Panc1 (cell line): Measurements from ENCODE around the gene CORT. TPM values are rescaled to one million over a fixed set of nuclear protein-coding genes. Genes with fewer than 3 reads are reported as not detected.
A peak's percentile ranks its signal among the peaks of the same experiment; 100 is the strongest.
"Not testable (repeated sequence)": the region's sequence is repeated elsewhere in the genome, so short reads cannot be mapped to it uniquely, and the experiment has no call there.

ENCODE experiments used
- ATAC-seq: fragments of 200-7000 bp; cut with Tn5 transposase; 2 replicates; pipeline ENCODE4 v1.9.1; 2020; ENCODE audit warnings: mild to moderate bottlenecking, moderate library complexity
- BruUV-seq: library from RNA; stranded (reverse); fragments of 400-500 nt; replicated peaks from 2 replicates; lab custom pipeline; 2021; lab: Mats Ljungman, UMichigan
- CTCF ChIA-PET: fragments of 300-600 bp; sonication (Branson Sonifier 250); formaldehyde crosslinking; loops from one replicate; lab custom pipeline; 2022; ENCODE audit warnings: antibody characterized with exemption; lab: Charles Lee
- POLR2A ChIA-PET: fragments of 300-600 bp; sonication (Branson Sonifier 250); formaldehyde crosslinking; loops from one replicate; lab custom pipeline; 2022; ENCODE audit warnings: antibody characterized with exemption; lab: Charles Lee
- DNase-seq: peaks from one replicate; pipeline ENCODE4 v3.0.0-alpha.2; 2010; ENCODE audit warnings: low read depth, low spot score
- H3K27ac ChIP-seq: 2 replicates; pipeline ENCODE4 v1.5.1; 2011; ENCODE audit warnings: mild to moderate bottlenecking, low read length, inconsistent platforms
- H3K27me3 ChIP-seq: fragments of 200-500 bp; sonication (Bioruptor generic); 2 replicates; pipeline ENCODE4 v1.6.0; 2014; ENCODE audit warnings: low read length, inconsistent platforms; ENCODE audit not compliant: control insufficient read depth, insufficient read depth
- H3K36me3 ChIP-seq: fragments of 200-500 bp; sonication (Bioruptor generic); 2 replicates; pipeline ENCODE4 v1.5.1; 2014; ENCODE audit warnings: inconsistent platforms, mild to moderate bottlenecking, low read length, moderate library complexity; ENCODE audit not compliant: control insufficient read depth, insufficient read depth
- H3K4me1 ChIP-seq: 2 replicates; pipeline ENCODE4 v1.5.1; 2011; ENCODE audit warnings: inconsistent platforms, mild to moderate bottlenecking, low read length, moderate library complexity; ENCODE audit not compliant: control insufficient read depth, insufficient read depth
- H3K4me3 ChIP-seq, 2 experiments: 2 replicates each; pipeline ENCODE4 v1.5.1; 2011 to 2012; ENCODE audit warnings: low read depth in 2 of 2, low read length in 2 of 2, mild to moderate bottlenecking in 2 of 2, inconsistent platforms in 1 of 2, moderate library complexity in 1 of 2
- H3K9me3 ChIP-seq: fragments of 200-500 bp; sonication (Bioruptor generic); 2 replicates; pipeline ENCODE4 v1.5.1; 2014; ENCODE audit warnings: low read depth, mild to moderate bottlenecking, inconsistent platforms, low read length, moderate library complexity; ENCODE audit not compliant: control insufficient read depth, insufficient read depth
- CTCF ChIP-seq: fragments of 450-650 bp; IDR thresholded peaks from 2 replicates; pipeline ENCODE4 v1.5.1; 2017; ENCODE audit warnings: mild to moderate bottlenecking
- POLR2AphosphoS5 ChIP-seq: IDR thresholded peaks from 2 replicates; pipeline ENCODE4 v1.6.1; 2012; ENCODE audit warnings: mild to moderate bottlenecking, low read depth, low read length, moderate library complexity
- REST ChIP-seq, 2 experiments: IDR thresholded peaks; 2 replicates each; pipeline ENCODE4 v1.6.1; 2011 to 2012; ENCODE audit warnings: low read depth in 2 of 2, control low read depth in 1 of 2, low read length in 1 of 2, mild to moderate bottlenecking in 1 of 2, moderate library complexity in 1 of 2; ENCODE audit not compliant: insufficient read depth in 1 of 2
- SIN3A ChIP-seq: IDR thresholded peaks from 2 replicates; pipeline ENCODE4 v1.6.1; 2012; ENCODE audit warnings: low read depth, mild to moderate bottlenecking, low read length, moderate library complexity, borderline replicate concordance; ENCODE audit not compliant: insufficient read depth
- TCF7L2 ChIP-seq: IDR thresholded peaks from 2 replicates; pipeline ENCODE4 v1.6.1; 2011; ENCODE audit warnings: mild to moderate bottlenecking, low read depth, low read length, inconsistent platforms
- in situ Hi-C: cut with HindIII; loops from 2 replicates; pipeline ENCODE4 v1.10.0; 2016; ENCODE audit warnings: low sequenced_read_pairs, low pct_unique_long_range_greater_than_20kb
- intact Hi-C: fragments of 100-400 bp; cut with micrococcal nuclease; formaldehyde crosslinking; loops from one replicate; pipeline ENCODE4 v1.10.0; 2022; ENCODE audit not compliant: unreplicated experiment
- total RNA-seq: library from RNA; stranded (reverse); gene quantifications from one replicate; pipeline ENCODE4 v1.2.1, GENCODE V29; 2021; ENCODE audit not compliant: unreplicated experiment

CORT gene
- total RNA-seq, 1 experiment from 2014 or later: 0.41 TPM

- intact Hi-C loops: no loop called here
- ChIA-PET CTCF (no interaction called here), POLR2A (no interaction called here)
- ATAC-seq (no peak), DNase-seq (no peak)
- Histone ChIP-seq H3K4me3 (no peak overlapping the region), H3K9me3 (no peaks in the 10 kb centered on the region), H3K27me3 (no peaks in the 10 kb centered on the region), H3K36me3 (peaks cover 3% of the 10 kb centered on the region; the same call in 1 of the 2 replicates), H3K27ac (no peak overlapping the region), H3K4me1 (no peaks in the 10 kb centered on the region)
- BruUV-seq: no TSS peak
- TF ChIP-seq CTCF (no peak), REST (IDR thresholded peaks at IDR 0.05; ENCODE audit: insufficient read depth in 1 of 2, low read depth in 2 of 2, low read length in 1 of 2) (no peak), SIN3A (no peak), TCF7L2 (no peak), POLR2AphosphoS5 (no peak)
- in situ Hi-C loops: no loop called here
Observed at GRCh38 chr1:10456661-10457060, 6.8 kb downstream of the CORT start.

- ATAC-seq: 0 out of 2 replicates have a peak, but pooled peaks have one; percentile 17
- BruUV-seq, H3K4me3 ChIP-seq, in situ Hi-C loops, H3K36me3 ChIP-seq, DNase-seq, H3K9me3 ChIP-seq, H3K4me1 ChIP-seq, POLR2A ChIA-PET, H3K27ac ChIP-seq, H3K27me3 ChIP-seq, intact Hi-C loops: not testable (repeated sequence)
- CTCF ChIA-PET: interaction anchor here (0.6 kb wide), 1 partner anchor 821 kb away, joined by 4 read pairs; no protein-coding TSS in a partner anchor
Observed at GRCh38 chr1:10457462-10457861, 7.6 kb downstream of the CORT start.

- Histone ChIP-seq H3K4me3 (no peak overlapping the region), H3K36me3 (peaks cover 5% of the 10 kb centered on the region; the same call in 1 of the 2 replicates), H3K9me3 (no peaks in the 10 kb centered on the region), H3K27ac (no peak overlapping the region), H3K27me3 (no peaks in the 10 kb centered on the region), H3K4me1 (no peaks in the 10 kb centered on the region)
- DNase-seq (no peak), ATAC-seq (no peak)
- TF ChIP-seq POLR2AphosphoS5 (0 out of 2 replicates have a peak, but pooled peaks have one; percentile 39), REST (IDR thresholded peaks at IDR 0.05; ENCODE audit: insufficient read depth in 1 of 2, low read depth in 2 of 2, low read length in 1 of 2) (no peak)
- in situ Hi-C loops (no loop called here), intact Hi-C loops (no loop called here)
- CTCF ChIA-PET: interaction anchor here (0.6 kb wide), 1 partner anchor 821 kb away, joined by 4 read pairs; no protein-coding TSS in a partner anchor
- no TSS peak for BruUV-seq
- POLR2A ChIA-PET: interaction anchor here (0.7 kb wide), 1 partner anchor 675 kb away, joined by 5 read pairs; no protein-coding TSS in a partner anchor
Observed at GRCh38 chr1:10457875-10458274, 8.0 kb downstream of the CORT start.
